Globus pallidus (tissue), 1 donor: ENCODE measurements around the gene S100A10.

ENCODE experiments used
- DNase-seq: peaks from one replicate; pipeline ENCODE4 v3.0.0-alpha.2; 2015; ENCODE audit warnings: low spot score

The S100A10 gene

DNA sequence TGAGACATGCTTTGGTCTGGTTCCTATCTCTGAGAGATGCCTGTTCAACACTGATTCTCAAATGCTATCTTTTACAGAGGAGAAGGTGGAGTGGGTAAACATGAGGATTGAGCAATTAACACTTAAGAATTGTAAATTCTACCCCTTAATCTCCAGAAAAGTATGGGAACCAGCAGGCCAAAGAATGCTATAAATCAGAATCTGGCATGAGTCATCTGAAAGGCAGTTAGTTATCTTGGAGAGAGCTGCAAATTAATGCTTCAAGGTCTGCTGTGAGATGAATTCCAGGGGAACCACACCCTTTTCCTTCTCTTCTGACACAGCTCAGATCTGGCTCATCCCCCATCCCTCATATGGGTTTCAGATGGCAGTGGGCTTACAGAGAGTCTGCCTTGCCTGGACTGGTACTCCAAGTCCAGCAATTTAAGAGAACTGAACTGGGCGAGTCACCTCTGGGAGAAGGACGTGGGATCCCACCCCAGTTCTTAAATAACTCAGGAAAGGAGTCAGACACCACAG lies 5.2 kb downstream of the S100A10 start:
- DNase-seq = no peak

DNA sequence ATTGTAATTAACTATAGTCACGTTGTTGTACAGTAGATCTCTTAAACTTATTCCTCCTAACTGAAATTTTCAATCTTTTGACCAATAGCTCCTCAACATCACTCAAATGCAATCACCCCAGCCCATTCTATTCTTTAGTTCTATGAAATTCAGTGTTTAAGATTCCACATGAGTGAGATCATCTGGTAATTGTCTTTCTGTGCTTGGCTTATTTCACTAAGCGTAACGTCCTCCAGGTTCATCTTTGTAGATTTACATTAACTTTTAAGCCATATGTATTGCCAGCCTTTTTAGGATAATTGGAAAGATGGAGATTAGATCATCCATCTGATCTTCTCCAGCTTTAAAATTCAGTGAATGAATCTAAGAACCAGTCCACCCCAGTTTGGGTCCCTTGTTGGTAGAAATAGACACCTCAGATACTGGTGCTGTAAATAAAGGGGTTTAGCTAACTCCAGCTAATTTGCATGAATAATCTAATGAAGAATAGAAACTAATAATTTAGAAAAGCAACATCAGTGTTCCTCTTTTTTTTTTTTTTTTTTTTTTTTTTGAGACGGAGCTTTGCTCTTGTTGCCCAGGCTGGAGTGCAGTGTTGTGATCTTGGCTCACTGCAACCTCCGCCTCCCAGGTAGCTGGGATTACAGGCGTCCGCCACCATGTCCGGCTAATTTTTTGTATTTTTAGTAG lies 7.0 kb downstream of the S100A10 start:
- DNase-seq = no peak

DNA sequence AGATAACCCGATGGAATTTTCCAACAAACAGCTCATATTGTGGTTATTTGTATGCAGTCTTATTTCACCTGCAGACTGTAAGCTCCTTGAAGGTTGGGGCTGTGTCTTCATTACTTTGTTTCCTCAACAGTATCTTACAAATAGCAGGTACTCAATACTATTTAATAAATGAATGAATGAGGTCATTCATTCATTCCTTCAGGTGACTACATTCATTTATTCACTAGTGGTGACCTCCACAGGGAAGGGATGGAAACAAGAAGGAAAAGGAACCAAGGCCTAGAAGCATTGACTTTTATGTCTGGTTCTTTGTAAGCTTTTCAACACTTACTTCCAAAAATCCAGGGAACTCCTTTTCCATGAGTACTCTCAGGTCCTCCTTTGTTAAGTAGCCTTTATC lies 7.9 kb downstream of the S100A10 start:
- no peak for DNase-seq

DNA sequence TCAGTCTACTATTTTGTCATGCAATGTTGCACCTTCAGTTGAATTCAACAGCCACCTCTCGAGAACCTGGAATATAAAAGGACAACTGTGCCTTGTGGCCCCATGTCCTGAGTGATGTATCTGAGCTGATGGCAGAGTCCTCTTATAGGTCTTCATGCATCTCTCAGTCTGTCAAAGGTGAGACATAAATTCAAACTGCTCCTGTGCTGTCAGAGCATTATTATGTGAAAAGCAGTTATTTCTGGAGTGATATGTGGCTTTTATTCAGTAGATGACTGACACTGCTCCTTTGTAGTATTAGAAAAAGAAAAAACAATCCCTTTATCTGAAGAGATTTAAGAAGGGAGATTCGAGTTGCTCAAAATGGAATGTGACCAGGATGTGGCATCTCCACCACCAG lies 8.4 kb downstream of the S100A10 start:
- no peak for DNase-seq

DNA sequence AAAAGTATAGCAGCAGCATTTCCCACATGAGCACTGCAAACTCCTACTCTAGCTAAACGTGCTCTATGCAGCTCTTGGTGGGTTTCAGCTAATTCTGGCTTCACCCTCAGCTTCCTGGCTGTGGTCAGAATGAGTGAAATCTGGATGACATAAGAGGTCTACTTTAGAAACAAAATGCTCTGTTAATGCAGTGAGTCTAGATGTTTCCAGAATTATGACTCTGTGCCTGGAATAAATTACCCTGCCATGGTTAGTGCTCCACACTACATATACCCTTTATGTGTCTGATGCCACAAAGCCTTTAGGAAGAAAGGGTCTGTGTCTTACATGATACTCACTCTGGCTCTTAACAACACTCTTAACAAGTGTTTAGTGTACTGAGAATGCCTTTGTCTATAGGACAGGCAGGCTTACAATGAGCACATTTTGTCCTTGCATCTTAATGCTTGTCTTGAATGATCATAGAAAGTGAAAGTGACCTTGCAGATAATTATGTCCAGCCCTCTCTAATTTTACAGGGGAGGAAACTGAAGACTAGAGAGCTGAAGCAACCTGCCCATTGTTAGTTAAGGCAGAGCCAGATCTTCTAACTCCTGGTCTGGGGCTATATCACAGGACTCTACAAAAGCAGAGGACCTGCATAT lies 9.2 kb downstream of the S100A10 start:
- DNase-seq = no peak

DNA sequence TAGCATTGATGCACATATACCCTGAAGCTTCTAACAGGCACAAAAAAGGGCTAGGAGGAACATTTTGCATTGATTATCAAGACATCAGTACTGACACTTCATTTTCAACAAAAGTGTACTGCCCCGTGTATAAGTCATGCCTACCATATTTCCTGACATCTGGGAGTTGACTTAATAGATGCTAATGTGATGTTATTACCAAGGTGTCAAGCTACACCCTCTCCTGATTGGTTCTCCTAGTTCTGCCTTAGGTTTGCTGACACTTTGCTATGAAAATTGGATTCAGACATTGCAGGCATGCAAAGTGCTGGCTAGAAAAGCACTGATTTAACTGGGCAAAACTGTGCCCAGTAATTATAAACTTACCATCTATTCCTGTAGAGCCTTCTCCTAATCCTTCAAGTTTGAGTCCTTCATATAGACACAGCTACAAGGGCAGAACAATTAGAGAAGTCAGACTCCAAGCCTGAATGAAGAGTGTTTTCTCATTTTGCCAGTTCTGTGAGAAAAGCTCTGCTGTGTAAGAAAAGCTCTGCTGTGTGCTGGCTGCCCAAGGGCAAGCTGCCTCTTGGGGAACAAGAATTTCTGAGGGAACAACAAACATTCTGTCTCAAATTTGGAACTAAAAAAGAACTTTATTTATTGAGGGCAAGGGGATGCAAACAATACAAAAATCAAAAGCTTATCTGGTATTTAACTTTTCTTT lies 11.2 kb downstream of the S100A10 start:
- DNase-seq = no peak

DNA sequence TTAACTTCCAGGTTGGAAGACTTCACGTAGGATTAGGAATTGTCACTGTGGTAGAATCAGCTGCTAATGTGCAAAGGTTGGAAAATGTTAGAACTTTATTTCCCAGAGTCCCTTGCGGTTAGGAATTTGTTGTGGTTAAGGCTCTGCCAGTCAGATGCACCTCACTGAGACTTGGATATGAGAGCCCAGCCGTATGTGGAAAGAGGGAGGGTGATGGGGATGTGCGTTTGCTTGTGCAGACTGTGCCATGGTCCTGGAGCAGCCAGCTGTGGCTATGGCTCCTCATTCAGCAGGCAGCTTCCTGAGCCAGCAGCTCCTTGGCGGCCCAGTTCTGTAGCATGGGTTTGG lies 12.5 kb downstream of the S100A10 start:
- DNase-seq = no peak

DNA sequence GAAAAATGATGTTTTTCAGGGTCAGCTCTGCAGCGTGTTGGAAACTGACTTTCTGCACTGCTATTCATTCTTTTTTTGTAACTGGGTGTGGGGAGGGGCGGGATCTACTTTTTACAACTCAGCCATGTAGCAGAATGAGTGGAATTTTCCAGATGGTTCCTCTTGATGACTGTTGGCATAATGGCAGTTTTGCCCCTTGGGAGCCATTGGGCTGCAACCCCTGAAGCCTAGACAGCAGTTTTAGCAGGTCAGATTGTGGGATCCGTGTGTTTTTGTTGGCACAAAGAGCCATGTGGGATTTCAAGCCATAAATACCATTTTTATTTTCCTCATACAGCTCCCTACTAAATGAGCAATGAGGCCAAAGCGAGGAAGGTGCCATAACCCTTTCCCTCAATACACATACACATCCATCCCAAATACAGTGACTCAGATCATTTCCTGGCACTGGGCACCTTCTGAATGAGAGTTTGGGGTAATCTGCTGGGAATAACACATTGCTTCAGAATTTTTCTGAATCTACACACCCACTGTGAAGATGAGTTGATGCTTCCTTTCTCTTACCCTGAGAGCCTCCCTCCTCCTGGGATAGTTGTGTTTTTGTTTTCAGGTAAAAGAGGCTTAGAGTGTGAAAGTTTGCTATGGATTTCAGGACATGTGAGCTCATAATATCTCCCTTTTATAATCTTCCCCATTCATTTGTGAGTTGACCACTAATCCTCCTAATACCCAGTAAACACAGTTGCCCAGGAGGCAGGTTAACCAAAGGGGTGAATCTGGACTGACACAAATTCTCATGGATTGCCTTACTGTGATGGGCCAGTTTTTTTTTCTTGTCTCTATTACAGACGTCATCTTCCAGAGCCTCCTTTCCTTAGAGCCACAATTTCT lies 13.1 kb downstream of the S100A10 start:
- no peak for DNase-seq

DNA sequence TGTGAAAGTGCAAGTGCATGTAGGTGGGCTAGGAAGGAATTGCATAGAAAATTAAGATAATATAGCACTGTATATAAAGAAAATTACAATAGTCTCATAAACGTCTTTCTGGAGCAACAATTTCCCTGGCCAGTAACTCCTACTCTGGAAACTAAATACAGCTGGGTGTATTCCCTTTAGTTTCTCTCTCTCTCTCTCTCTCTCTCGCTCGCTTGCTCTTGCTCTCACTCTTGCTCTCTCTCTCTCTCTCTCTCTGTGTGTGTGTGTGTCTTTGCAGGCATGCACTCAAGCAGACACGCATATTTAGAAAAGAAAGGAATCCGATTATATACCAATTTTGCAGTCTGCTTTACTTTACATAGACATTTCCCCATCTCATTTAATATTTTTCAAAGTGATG lies 14.7 kb downstream of the S100A10 start:
- no peak for DNase-seq

DNA sequence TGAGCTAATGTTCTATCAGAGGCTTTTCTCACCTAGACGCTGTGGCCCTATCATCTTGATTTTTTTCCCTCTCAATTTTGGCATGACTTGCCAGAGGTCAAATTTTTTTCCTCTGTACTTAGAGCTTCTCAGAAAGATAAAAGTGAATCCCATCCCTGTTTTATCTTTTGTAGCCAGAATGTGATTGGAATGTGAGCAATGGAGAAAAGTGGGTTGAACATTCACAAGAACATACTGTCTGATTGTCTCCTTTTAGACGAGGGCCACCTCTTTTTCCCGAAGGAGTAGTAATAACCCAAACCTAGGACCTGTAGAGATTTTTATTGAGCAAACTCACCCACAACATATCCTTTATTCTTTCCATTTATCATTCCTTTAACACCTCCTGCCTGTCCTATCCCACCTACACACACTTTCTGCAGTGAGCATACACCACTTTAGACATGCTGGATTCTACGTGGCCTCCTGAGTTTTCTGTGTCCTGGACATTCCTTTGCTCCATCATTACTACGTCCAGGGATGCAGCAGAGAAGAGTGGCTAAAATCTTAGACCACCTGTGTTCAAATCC lies 15.9 kb downstream of the S100A10 start:
- DNase-seq = no peak

DNA sequence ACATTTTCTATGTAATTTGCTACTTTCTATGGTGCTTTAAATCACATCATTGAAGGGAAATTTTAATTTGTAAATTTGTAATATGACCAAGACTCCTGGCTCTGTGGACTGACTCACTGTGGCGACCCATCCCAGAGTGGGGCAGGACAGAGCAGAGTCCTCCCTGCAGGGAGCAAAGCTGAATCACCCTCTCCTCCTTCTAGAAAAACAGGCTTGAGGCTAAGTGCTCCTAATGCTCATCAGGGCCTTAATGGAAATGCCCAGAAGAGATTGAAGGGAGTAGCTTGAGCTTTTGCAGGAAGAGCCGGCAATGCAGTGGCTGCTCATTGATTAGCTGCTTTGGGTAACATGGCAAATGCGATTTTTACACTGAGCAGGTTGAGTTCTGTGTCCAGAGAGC lies 16.8 kb downstream of the S100A10 start:
- DNase-seq = no peak

DNA sequence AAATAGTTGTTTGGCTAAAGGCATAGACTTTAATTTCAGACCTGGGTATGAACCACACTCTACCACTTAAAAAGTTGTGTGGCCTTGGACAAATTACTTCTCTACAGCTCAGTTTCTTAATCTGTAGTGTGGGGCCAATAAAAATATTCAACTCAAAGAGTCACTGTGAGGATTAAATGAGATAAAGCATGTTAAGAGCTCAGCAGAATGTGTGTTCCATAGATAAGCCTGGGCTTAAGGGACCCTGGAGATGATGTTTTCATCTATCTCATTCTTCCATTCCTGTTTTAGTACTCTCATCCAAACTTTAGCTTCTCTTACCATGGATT lies 17.7 kb downstream of the S100A10 start:
- no peak for DNase-seq

DNA sequence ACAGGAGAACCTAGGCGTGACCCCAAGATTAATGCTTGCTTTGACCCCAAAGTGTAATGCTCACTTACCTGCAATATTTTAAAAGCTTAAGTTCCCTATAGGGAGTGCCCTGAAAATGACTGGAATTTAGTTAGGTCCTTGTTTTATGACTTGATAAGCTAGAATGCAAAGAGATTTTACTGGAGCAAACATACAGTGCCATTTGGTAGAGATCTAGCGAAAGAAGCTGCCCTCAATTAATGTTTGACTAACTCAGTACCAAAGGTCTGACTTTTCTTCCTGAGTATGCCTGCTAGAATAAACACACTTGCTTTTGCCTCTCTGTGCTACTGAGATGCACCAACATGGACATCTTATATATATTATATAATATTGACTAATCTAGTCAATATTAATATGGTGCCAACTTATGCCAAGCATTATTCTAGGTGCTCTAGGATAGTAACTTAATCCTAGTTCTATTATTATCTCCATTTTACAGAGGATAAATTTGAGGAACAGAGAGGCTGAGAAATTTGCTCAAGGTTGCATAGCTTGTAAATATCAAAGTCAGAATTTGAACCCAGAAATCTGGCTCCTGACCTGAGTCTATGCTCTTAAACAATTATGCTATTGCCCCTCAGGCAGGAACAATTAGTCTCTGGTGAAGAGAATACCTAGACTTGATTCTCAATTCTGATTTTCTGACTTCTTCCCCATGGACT lies 18.2 kb downstream of the S100A10 start:
- DNase-seq = no peak

DNA sequence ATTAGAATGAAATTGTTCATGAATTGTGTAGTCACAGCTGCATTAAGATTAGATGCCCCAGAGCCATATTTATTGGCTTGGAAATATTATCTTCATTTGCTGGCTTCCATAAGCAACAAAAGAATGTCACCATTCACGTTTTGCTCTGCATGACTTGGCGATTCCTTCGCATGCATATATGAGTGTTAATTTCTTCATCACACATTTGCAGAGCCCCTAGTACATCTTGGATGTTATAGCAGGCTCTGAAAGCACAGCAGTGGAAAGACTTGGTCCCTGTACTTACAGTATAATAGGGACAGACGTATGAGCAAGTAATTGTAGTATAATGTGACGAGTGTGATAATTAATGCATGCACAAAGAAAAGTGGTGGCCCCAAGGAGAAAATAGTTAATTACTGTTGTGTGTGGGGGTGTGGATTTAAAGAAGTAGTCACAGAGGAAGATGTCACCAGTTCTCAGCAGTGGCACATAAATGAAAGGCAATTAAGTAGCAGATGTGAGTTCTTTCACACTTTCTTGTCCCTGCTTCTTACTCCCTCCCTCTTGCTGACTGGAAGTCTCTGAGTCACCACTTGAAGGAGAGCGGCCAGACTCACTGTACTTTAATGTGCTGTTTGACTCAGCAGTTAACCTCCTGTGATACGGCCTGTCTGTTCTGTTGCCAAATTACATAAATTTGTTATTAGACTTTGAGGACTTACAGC lies 21.0 kb downstream of the S100A10 start:
- DNase-seq = no peak

DNA sequence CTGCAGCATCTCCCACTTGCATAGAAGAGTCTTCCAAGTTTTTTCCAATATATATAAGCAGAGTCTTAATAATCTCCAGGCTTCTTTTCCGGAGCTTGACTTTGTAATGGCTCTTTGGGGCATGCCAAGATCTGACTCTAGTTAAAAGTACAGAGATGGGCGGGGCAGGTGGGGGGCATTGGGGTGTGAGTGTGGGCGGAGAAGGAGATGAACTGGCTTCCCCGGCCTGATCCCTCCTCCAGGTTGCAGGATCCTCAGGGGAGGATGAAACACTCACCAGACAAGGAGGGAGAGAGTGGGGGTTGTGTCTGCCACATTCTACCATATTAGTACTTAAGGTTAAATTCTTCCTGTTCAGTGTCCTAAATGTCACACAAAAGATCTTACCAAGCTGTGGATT lies 23.0 kb downstream of the S100A10 start:
- DNase-seq = no peak

DNA sequence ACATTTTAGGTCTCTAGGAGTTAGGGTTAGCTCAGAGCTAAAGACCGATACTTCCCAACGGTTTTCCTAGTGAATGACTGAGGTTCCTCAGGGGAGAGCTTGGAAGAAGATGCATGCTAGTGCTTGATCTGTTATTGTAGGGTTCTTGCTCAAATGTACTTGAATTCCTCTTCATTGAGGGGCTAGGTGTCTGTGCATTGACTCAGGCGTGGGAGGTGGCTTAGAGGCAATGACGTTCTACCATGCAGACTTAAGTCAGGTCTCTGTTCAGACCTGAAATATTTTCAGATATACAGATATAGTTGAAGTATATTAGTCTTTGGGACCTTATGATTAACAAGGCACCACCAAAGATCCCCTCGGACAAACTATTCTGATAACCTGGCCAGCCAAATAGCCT lies 23.5 kb downstream of the S100A10 start:
- DNase-seq = no peak

DNA sequence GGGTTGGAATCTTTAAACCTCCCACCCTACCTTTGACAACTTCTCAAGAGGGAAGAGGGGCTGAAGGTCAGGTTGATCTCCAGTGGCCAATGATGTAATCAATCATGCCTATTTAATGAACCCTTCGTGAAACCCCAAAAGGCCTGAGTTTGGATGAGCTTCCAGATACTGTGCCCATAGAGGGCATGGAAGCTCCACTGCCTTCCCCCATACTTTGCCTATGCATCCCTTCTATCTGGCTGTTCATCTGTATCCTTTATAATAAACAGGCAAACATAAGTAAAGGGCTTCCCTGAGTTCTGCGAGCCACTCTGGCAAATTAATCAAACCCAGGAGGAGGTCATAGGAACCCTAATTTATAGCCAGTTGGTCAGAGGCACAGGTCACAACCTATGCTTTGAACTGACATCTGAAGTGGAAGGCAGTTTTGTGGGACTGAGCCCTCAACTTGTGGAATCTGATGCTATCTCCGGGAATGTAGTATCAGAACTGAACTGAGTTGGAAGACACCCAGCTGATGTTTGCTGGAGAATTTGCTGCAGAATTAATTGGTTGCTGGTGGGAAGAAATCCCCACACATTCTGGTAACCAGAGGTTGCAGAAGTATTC lies 24.8 kb downstream of the S100A10 start:
- no peak for DNase-seq

DNA sequence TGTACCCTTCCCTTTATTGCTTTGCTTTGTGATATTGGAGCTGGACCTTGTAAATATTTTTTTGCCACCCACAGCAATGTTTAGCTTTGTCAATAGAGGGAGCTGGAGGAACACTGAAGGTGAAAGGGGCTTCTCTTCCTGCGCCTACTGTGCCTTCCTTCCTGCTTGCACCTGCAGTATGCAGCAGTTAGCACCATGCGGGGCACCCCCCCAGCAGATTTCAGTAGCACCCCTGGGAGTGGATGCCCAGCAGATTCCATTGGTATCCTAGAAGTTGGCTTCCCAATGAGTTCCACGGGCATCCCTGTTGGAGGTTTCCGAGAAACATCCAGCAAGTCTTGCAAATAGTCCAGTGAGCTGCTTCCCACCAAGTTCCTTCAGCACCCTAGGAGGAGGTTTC lies 25.6 kb downstream of the S100A10 start:
- DNase-seq = no peak

DNA sequence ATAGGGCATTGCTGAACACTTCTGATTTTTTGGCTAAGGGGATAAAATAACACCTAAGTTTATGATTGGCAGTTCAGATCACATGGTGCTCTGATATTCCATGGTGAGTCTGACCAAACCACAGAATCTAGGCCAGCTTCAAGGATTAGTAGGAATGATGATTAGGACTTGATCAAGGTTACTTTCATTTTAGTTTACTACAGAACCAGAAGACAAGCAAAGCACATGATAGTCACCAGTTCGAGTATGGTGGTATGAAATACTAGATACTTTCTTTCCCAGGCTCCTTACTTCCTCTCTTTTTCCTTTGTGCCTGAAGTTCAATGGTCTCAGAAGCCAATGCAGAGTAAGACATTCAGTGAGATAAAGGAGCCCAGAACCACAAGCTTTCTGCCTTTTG lies 26.6 kb downstream of the S100A10 start:
- no peak for DNase-seq

DNA sequence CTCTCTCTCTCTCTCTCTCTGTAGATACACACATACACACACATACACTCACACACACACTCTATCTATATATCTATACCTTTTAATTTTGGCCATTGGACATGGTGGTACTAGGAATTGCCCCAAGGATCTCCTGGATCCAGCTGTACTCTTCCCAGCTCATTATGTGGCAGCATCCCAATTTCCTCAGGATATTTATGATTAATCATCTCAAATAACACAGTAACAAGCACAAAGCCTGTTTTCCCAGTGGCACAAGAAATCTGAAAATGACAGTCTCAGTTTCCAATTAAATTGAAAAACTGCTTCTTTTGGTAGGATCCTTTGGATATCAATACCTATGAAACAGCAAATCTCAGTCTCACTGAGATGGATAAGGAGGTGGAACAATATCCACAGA lies 27.6 kb downstream of the S100A10 start:
- DNase-seq = no peak
